ENCODE data around the gene ASB16. TPM values are rescaled to one million over a fixed set of nuclear protein-coding genes. Genes with fewer than 3 reads are reported as not detected.

Gene ASB16
- total and polyA plus RNA-seq, 9 of the 15 experiments (the other 6 are each of a cell fraction or from before 2014, with no cell fraction given): 0.03 to 0.07 TPM; not detected in 7

DNA sequence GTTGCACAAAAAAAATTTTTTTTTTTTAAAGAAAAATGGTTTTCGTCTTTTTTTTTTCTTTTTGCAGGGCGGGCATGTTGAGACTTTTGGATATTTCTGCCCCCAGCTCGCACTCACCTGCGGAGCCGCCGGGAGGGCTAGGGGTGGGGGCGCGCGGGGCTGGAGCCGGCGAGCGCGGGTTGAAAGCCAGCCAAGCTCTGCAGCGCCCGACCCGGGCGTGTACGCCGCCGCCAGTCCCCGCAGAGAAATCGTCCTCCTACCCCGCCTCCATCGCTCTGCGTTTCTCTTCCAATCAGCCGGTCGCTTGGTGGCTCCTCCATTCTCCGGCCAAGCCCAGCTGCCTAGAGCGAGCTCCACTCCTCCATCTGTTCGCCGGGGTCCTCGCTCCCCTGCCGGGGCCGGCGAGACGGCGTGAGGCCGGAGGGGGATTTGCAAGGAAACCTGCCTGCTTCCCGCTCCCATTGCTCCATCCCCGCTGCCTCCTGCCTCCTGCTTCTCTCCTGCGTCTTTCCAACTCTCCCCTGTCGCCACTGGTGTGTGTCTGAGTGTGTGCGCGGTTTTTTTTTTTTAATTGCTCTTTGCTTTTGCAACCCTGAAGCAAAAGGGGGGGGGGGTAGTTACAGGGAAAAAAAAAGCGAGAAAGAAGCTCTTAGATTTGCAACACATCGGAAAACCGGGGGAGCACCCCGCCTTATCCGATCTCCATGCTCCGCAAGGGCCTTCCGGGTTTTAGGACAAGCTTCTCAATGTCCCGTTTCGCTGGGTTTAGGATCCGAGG is 50.8 kb downstream of the ASB16 start (continued):
- TF ChIP-seq YY1 (IDR thresholded peaks at IDR 0.05; ENCODE audit: borderline replicate concordance in 1 of 3, control insufficient read depth in 1 of 3, extremely low read depth in 1 of 3, insufficient read depth in 3 of 3, insufficient read length in 1 of 3, insufficient replicate concordance in 2 of 3, low read depth in 1 of 3, low read length in 2 of 3) (peak in 2 of 3 experiments; percentile 54 to 76), JUND (IDR thresholded peaks at IDR 0.05; ENCODE audit: borderline replicate concordance, low read depth, low read length) (no peak), JUND (tag; IDR thresholded peaks at IDR 0.05; ENCODE audit: borderline replicate concordance, low read depth, low read length) (no peak), ZNF696 (CRISPR knock-in tag; conservative IDR thresholded peaks at IDR 0.05) (no peak), SMARCC2 (IDR thresholded peaks at IDR 0.05; ENCODE audit: low read depth) (no peak), HOXB6 (CRISPR knock-in tag; IDR thresholded peaks at IDR 0.05; ENCODE audit: borderline replicate concordance) (no peak), CBX1 (IDR thresholded peaks at IDR 0.05; ENCODE audit: low read depth) (no peak), HMGN3 (IDR thresholded peaks at IDR 0.05; ENCODE audit: borderline replicate concordance, extremely low read depth, insufficient read length, low read depth, low read length) (peak; percentile 14), PHF21A (IDR thresholded peaks at IDR 0.05; ENCODE audit: borderline replicate concordance, low read depth) (no peak), ZBTB1 (CRISPR knock-in tag; IDR thresholded peaks at IDR 0.05; ENCODE audit: borderline replicate concordance, low read depth) (no peak), MEF2A (IDR thresholded peaks at IDR 0.05; ENCODE audit: control insufficient read depth, low read depth, low read length) (no peak), RBM25 (IDR thresholded peaks at IDR 0.05; ENCODE audit: low read depth, low read length, severe bottlenecking) (no peak), ZNF551 (CRISPR knock-in tag; IDR thresholded peaks at IDR 0.05) (no peak), CTBP1 (IDR thresholded peaks at IDR 0.05; ENCODE audit: borderline replicate concordance) (peak; percentile 55; the same call in 1 of the 2 replicates), PYGO2 (tag; IDR thresholded peaks at IDR 0.05) (no peak), ZNF507 (tag; conservative IDR thresholded peaks at IDR 0.05) (no peak), SMAD1 (IDR thresholded peaks at IDR 0.05; ENCODE audit: low read depth, low read length, partially characterized antibody) (no peak), TRIM24 (IDR thresholded peaks at IDR 0.05) (peak in 1 of 2 experiments; percentile 9; a peak in 1 of 4 replicates), HNRNPLL (IDR thresholded peaks at IDR 0.05; ENCODE audit: low read depth, low read length, poor library complexity, severe bottlenecking) (no peak)
- TF ChIP-seq, protein P1, sequence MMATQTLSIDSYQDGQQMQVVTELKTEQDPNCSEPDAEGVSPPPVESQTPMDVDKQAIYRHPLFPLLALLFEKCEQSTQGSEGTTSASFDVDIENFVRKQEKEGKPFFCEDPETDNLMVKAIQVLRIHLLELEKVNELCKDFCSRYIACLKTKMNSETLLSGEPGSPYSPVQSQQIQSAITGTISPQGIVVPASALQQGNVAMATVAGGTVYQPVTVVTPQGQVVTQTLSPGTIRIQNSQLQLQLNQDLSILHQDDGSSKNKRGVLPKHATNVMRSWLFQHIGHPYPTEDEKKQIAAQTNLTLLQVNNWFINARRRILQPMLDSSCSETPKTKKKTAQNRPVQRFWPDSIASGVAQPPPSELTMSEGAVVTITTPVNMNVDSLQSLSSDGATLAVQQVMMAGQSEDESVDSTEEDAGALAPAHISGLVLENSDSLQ (IDR thresholded peaks at IDR 0.05): no peak
- TF ChIP-seq, protein P2, sequence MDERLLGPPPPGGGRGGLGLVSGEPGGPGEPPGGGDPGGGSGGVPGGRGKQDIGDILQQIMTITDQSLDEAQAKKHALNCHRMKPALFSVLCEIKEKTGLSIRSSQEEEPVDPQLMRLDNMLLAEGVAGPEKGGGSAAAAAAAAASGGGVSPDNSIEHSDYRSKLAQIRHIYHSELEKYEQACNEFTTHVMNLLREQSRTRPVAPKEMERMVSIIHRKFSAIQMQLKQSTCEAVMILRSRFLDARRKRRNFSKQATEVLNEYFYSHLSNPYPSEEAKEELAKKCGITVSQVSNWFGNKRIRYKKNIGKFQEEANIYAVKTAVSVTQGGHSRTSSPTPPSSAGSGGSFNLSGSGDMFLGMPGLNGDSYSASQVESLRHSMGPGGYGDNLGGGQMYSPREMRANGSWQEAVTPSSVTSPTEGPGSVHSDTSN (CRISPR knock-in tag; IDR thresholded peaks at IDR 0.05; ENCODE audit: low read depth): no peak
- TF ChIP-seq, protein P2 (tag; conservative IDR thresholded peaks at IDR 0.05; ENCODE audit: low read depth): no peak
- TF ChIP-seq, protein P3, sequence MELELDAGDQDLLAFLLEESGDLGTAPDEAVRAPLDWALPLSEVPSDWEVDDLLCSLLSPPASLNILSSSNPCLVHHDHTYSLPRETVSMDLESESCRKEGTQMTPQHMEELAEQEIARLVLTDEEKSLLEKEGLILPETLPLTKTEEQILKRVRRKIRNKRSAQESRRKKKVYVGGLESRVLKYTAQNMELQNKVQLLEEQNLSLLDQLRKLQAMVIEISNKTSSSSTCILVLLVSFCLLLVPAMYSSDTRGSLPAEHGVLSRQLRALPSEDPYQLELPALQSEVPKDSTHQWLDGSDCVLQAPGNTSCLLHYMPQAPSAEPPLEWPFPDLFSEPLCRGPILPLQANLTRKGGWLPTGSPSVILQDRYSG (tag; conservative IDR thresholded peaks at IDR 0.05; ENCODE audit: low read depth): no peak
